Memory B cell (primary cell): Measurements from ENCODE around the gene CCDC32.
"Not testable (repeated sequence)": the region's sequence is repeated elsewhere in the genome, so short reads cannot be mapped to it uniquely, and the experiment has no call there.

Experiments used
- ATAC-seq: fragments of 150-1000 bp; cut with Tn5 transposase; 2 replicates; pipeline ENCODE4 v1.10.0; 2021; ENCODE audit warnings: low read depth, mild to moderate bottlenecking, moderate library complexity
- DNase-seq, 2 donors: peaks; one replicate each; pipeline ENCODE4 v3.0.0; 2022; ENCODE audit warnings: low spot score in 2 of 2
- H3K27ac Mint-ChIP-seq: one replicate; pipeline ENCODE4 v1.8.0; 2022; ENCODE audit warnings: mild to moderate bottlenecking, moderate library complexity, mixed read lengths
- H3K27me3 Mint-ChIP-seq: one replicate; pipeline ENCODE4 v1.8.0; 2022; ENCODE audit warnings: mixed read lengths
- H3K36me3 Mint-ChIP-seq: one replicate; pipeline ENCODE4 v1.8.0; 2022; ENCODE audit warnings: mild to moderate bottlenecking, mixed read lengths
- H3K4me1 Mint-ChIP-seq: one replicate; pipeline ENCODE4 v1.8.0; 2022; ENCODE audit warnings: mixed read lengths
- H3K4me3 Mint-ChIP-seq: one replicate; pipeline ENCODE4 v1.8.0; 2022; ENCODE audit warnings: mild to moderate bottlenecking, moderate library complexity, mixed read lengths
- H3K9me3 Mint-ChIP-seq: one replicate; pipeline ENCODE4 v1.8.0; 2022; ENCODE audit warnings: mixed read lengths

The CCDC32 gene

DNA sequence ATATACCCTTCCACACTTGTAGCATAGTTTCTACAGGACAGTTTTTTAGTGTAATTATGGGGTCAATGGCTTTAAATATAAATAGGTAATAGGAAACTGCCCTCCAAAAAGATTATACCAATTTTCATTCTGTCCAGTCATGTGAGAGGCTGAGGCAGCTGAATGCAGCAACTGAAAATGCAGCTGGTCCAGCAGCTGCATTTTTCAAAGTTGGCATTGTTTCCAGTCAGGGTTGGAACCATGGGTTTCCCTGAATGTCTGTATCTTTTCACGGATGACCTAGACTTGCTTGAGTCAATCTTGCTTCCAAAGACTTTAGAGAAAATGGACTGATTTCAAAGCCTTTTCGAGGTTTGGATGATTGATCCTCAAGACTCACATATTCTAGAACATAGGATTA is 19.3 kb upstream of the CCDC32 start:
- Mint-ChIP-seq H3K27me3 (peaks cover 2% of the 10 kb centered on the region), H3K4me3 (no peak overlapping the region), H3K27ac (no peak overlapping the region), H3K4me1 (no peaks in the 10 kb centered on the region), H3K9me3 (no peaks in the 10 kb centered on the region), H3K36me3 (no peaks in the 10 kb centered on the region)
- DNase-seq: no peak
- ATAC-seq: no peak

DNA sequence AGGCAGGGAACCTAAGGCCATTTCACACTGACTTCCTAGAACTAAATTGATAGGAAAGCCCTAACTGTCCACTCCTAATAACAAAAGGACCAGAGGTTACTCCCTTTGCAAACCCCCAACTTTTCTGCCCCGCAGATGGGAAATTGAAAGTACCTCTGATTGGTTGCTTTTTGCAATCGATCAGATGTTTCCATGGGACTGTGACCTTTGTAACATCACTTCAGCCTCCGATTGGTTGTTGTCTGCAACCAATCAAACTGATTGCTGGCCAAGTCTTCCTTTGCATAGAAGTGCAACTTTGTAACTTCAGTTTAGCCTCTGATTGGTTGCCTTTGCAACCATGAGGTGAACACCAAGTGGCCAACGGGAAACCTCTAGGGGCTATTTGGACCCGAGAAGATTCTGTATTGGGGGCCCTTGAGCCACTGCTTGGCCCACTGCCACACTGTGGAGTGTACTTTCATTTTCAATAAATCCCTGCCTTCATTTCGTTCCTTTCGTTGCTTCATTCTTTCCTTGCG is 17.9 kb upstream of the CCDC32 start:
- Mint-ChIP-seq H3K27me3 (peaks cover 2% of the 10 kb centered on the region), H3K36me3 (no peaks in the 10 kb centered on the region), H3K9me3 (no peaks in the 10 kb centered on the region), H3K4me1 (no peaks in the 10 kb centered on the region), H3K27ac (no peak overlapping the region), H3K4me3 (no peak overlapping the region)
- no peak for ATAC-seq
- DNase-seq: no peak

DNA sequence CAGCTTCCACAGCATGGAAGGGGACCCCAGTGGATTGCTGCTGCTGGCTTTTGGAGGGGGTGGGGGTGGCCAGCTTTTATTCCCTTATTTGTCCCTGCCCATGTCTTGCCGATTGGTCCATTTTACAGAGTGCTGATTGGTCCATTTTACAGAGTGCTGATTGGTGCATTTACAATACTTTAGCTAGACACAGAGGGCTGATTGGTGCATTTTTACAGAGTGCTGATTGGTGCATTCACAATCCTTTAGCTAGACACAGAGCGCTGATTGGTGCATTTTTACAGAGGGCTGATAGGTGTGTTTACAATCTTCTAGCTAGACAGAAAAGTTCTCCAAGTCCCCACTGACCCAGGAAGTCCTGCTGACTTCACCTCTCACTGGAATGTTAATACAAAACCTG is 17.0 kb upstream of the CCDC32 start:
- not testable (repeated sequence) for H3K27me3 Mint-ChIP-seq, ATAC-seq, H3K9me3 Mint-ChIP-seq, H3K27ac Mint-ChIP-seq, H3K4me1 Mint-ChIP-seq, H3K36me3 Mint-ChIP-seq, DNase-seq, H3K4me3 Mint-ChIP-seq

DNA sequence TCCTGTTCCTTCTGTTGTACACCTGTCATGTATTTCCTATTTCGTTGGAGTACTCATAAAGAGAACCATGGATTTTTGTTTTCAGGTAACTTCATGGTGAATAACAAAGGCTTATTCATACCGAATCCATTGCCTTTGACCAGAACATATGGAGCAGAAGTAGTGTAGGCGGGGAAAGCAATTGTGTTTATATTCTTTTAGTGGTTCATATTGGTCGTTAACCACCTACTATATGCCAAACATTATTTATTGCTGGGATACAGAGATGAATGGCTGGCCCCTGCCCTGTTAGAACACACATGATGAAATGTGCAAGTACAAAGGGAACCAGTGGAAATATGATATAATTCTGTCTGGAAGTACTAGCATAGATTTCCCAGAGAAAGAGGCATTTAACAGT is 14.1 kb upstream of the CCDC32 start:
- ATAC-seq (no peak), DNase-seq (no peak)
- peaks cover 7% of the 10 kb centered on the region for H3K36me3 Mint-ChIP-seq
- H3K4me1 Mint-ChIP-seq: peaks cover 3% of the 10 kb centered on the region
- no peaks in the 10 kb centered on the region for H3K9me3 Mint-ChIP-seq
- H3K4me3 Mint-ChIP-seq: no peak overlapping the region
- H3K27ac Mint-ChIP-seq: no peak overlapping the region
- H3K27me3 Mint-ChIP-seq: no peaks in the 10 kb centered on the region

DNA sequence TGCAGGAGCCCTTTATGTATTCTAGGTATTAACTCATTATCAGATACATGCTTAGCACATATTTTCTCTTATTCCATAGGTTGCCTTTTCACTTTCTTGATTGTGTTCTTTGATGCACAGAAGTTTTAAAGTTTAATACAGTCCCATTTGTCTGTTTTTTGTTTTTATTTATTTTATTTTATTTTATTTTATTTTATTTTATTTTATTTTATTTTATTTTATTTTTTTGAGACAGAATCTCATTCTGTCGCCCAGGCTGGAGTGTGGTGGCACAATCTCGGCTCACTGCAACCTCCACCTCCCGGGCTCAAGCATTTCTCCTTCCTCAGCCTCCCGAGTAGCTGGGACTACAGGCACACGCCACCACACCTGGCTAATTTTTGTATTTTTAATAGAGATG is 12.1 kb upstream of the CCDC32 start:
- not testable (repeated sequence) for H3K9me3 Mint-ChIP-seq, DNase-seq, H3K27ac Mint-ChIP-seq, ATAC-seq, H3K4me3 Mint-ChIP-seq, H3K4me1 Mint-ChIP-seq, H3K27me3 Mint-ChIP-seq
- peaks cover 10% of the 10 kb centered on the region for H3K36me3 Mint-ChIP-seq

DNA sequence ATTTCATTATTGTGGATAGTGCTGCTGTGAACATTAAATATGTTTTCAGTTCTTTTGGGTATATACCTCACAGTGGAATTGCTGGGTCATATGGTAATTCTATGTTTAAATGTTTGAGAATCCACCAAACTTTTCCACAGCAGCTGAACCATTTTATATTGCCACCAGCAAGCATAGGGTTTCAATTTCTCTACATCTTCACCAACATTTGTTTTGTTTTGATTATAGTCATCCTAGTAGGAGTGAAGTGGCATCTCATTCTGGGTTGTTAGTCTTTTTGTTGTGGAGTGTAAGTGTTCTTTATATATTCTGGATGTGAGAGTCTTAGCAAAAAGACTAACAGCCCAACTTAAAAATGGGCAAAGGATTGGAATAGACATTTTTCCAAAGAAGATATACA is 10.3 kb upstream of the CCDC32 start:
- no peak for DNase-seq
- Mint-ChIP-seq H3K4me3 (no peak overlapping the region), H3K4me1 (peaks cover 11% of the 10 kb centered on the region), H3K36me3 (peaks cover 10% of the 10 kb centered on the region), H3K27me3 (no peaks in the 10 kb centered on the region), H3K9me3 (no peaks in the 10 kb centered on the region), H3K27ac (peak overlapping the region; percentile 48)
- no peak for ATAC-seq

DNA sequence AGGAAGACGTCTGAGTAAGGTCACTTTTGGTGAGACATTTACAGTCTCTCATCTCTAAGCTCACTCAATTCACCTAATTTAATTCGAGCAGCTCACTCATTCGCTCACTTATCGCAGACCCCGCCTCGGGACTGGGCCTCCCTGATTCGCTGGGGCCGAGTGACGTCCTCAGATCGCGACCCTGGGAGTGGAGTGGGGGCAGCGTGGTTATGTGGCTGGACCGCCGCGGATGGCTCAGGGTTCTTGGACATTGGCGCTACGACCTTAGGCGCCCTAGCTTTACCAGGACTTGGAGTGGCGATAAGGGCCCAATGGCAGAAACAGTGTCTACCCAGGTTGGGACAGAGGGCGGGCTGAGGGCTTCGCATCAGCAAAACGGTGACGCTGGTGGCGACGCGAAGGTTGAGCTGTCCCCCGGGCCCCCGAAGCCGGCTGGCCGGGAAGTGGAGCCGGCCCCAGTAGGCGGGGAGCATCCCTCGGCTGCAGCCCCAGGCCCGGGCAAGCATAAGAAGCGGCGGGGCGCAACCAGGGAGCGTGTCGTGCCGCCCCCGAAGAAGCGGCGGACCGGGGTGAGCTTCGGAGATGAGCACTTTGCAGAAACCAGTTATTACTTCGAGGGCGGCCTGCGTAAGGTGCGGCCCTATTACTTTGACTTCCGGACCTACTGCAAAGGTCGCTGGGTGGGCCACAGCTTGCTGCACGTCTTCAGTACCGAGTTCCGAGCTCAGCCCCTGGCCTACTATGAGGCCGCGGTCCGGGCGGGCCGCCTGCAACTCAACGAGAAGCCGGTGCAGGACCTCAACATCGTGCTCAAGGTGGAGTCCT is 4.5 kb upstream of the CCDC32 start, which contains the start of gene RPUSD2:
TSS of gene RPUSD2 (plus strand) at position 171 of the 825 bp plus-strand sequence. CDS start at position 210, 39 bp downstream.
- H3K9me3 Mint-ChIP-seq: no peaks in the 10 kb centered on the region
- ATAC-seq: peak; percentile 66
- peak; percentile 79 to 90 for DNase-seq
- H3K36me3 Mint-ChIP-seq: peaks cover 3% of the 10 kb centered on the region
- H3K4me1 Mint-ChIP-seq: peaks cover 19% of the 10 kb centered on the region
- H3K4me3 Mint-ChIP-seq: peak within 1 kb of the TSS; percentile 99
- peak within 1 kb of the TSS; percentile 96 for H3K27ac Mint-ChIP-seq
- no peaks in the 10 kb centered on the region for H3K27me3 Mint-ChIP-seq

DNA sequence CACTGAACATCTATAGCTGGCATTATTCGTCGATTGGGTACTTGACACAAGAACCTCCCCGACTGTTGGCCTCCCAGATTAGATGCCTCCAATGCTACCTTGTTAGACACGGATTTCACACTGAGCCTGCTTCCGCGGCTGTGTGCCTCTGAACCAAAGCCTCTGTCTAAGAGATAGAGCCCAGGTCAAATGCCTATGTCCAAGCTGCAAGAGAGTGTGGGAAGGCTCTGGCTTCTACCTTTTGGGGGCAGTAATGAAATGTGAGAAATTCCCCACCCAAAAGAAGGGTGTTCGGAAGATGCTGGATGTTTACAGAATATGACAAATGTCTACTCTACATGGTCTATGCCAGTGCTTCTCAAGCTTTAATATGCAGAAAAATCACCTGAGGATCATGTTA is 2.3 kb upstream of the CCDC32 start:
- no peak for DNase-seq
- no peak for ATAC-seq
- H3K27ac Mint-ChIP-seq: no peak overlapping the region
- H3K9me3 Mint-ChIP-seq: no peaks in the 10 kb centered on the region
- peaks cover 27% of the 10 kb centered on the region for H3K4me1 Mint-ChIP-seq
- no peaks in the 10 kb centered on the region for H3K27me3 Mint-ChIP-seq
- H3K4me3 Mint-ChIP-seq: no peak overlapping the region
- peaks cover 1% of the 10 kb centered on the region for H3K36me3 Mint-ChIP-seq

DNA sequence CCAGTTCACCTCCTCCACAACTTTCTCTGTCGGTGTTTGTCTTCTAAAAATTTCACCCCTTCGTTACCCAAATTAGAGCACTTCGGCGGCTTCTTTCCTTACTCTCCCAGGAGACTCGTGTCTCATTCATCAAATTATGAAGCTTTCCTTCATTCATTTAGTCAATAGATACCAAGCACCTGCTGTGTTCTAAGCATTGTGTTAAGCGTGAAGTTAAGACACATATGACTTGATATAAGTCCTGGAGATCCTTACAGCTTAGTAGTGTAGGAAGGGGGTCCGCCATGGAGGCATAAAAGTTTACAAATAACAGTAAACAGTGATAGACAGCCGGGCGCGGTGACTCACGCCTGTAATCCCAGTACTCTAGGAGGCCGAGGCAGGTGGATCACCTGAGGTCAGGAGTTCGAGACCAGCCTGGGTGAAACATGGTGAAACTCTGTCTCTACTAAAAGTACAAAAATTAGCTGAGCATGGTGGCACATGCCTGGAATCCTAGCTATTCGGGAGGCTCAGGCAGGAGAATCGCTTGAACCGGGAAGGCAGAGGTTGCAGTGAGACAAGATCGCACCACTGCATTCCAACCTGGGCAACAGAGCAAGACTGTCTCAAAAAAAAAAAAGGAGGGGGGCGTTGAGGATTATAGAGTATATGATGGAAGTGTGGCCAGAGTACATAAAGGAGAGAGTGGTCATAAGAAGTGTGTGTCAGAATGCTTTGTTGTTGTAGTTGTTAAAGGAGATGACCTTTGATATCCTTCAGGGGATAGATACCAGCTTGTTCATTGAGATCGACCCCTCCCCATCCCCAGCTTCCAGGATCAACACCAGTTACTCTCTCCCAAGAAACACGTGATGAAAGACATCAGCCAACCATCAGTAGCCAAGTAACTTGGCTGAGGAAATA is 744 bp upstream of the CCDC32 start:
- H3K27me3 Mint-ChIP-seq: no peaks in the 10 kb centered on the region
- H3K4me3 Mint-ChIP-seq: peak overlapping the region; percentile 95
- H3K27ac Mint-ChIP-seq: peak overlapping the region; percentile 93
- ATAC-seq (no peak), DNase-seq (no peak)
- H3K4me1 Mint-ChIP-seq: peaks cover 27% of the 10 kb centered on the region
- H3K36me3 Mint-ChIP-seq: peaks cover 12% of the 10 kb centered on the region
- H3K9me3 Mint-ChIP-seq: no peaks in the 10 kb centered on the region

DNA sequence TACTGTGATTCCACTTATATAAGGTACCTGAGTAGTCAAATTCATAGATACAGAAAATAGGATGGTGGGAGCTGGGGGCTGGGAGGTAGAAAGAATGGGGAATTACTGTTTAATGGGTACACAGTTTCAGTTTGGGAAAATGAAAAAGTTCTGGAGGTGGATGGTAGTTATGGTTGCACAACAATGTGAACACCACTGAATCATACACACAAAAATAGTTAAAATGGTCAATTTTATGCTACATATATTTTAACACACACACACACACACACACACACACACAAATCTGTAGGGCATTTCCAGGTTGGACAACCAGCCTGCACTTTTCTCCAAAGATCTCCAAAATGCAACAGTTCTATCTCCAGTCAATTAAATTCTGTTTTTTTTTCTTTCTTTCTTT is 1.4 kb downstream of the CCDC32 start:
- no peak for DNase-seq
- Mint-ChIP-seq H3K9me3 (no peaks in the 10 kb centered on the region), H3K27me3 (no peaks in the 10 kb centered on the region), H3K4me1 (peaks cover 33% of the 10 kb centered on the region), H3K36me3 (peaks cover 20% of the 10 kb centered on the region), H3K27ac (no peak overlapping the region), H3K4me3 (peak overlapping the region; percentile 95)
- ATAC-seq: no peak

DNA sequence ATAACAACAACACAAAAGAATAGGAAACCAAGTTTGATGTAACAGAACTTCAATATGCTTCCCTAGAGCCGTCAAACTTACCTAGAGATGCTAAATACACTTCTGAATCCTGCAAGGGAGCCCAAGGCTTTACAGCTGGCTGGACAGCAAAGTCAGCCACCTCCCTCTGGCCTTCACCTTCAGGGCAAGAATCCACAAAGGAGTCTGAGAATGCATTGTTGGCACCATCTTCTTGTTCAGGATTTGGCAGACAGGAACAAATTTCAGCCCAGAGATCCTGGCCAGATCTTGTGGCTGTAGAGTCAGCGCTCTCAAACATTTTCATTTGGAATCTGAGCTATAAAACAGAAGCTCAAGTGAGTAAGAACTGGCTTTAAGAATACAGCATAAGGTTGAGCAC is 2.2 kb downstream of the CCDC32 start:
- no peak overlapping the region for H3K27ac Mint-ChIP-seq
- H3K4me1 Mint-ChIP-seq: peaks cover 38% of the 10 kb centered on the region
- H3K27me3 Mint-ChIP-seq: no peaks in the 10 kb centered on the region
- H3K9me3 Mint-ChIP-seq: no peaks in the 10 kb centered on the region
- H3K36me3 Mint-ChIP-seq: peaks cover 20% of the 10 kb centered on the region
- DNase-seq (no peak), ATAC-seq (no peak)
- peak overlapping the region; percentile 27 for H3K4me3 Mint-ChIP-seq

DNA sequence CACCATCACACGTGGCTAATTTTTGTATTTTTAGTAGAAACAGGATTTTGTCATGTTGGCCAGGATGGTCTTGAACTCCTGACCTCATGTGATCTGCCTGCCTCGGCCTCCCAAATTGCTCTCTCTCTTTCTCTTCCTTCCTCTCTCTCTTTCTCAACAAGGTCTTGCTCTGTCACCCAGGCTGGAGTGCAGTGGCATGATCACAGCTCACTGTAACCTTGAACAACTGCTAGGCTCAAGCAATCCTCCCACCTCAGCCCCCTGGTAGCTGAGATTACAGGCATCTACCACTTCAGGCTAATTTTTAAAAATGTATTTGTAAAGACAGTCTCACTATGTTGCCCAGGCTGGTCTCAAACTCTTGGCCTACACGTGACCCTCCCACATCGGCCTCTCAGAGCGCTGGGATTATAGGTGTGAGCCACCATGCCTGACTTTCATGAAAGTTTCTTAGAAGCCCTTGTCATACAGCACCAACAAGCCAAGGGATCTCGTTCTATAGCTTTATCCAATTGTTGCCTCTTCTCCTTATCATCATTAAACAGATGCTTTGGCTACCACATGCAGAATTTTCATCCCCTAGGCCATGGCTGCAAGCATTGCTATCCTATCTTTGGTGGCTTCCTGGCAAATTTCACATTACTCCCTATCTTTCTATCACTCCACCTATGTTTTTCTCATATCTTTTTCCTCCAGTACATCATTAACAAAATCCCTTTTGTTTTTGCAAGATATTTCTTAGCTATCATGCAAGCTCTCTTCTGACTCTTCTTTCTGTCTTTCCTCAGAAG is 5.7 kb downstream of the CCDC32 start:
- no peak for DNase-seq
- H3K9me3 Mint-ChIP-seq: no peaks in the 10 kb centered on the region
- H3K4me3 Mint-ChIP-seq: peak overlapping the region; percentile 70
- H3K36me3 Mint-ChIP-seq: peaks cover 30% of the 10 kb centered on the region
- no peaks in the 10 kb centered on the region for H3K27me3 Mint-ChIP-seq
- peak overlapping the region; percentile 95 for H3K27ac Mint-ChIP-seq
- peaks cover 55% of the 10 kb centered on the region for H3K4me1 Mint-ChIP-seq
- ATAC-seq: no peak

DNA sequence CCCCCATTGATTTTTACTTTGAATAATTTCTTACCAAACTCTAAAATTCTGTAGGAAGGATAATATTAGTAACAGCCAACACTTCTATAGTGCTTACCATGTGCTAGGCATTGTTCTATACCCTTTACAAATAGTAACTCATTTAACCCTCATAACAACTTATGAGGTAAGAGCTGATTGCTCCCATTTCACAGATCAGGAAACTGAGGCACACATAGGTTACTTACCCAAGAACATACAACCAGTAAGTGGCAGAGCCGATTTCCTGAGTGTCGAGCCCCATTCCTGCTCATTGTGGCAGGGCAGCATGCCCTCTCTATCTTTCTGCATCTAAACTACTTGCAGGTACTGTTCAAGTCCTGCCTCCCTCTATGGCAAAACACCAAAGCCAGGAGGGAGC is 9.0 kb downstream of the CCDC32 start:
- DNase-seq (no peak), ATAC-seq (no peak)
- H3K4me1 Mint-ChIP-seq: peaks cover 65% of the 10 kb centered on the region
- no peaks in the 10 kb centered on the region for H3K9me3 Mint-ChIP-seq
- no peak overlapping the region for H3K4me3 Mint-ChIP-seq
- peak overlapping the region; percentile 96 for H3K27ac Mint-ChIP-seq
- no peaks in the 10 kb centered on the region for H3K27me3 Mint-ChIP-seq
- peaks cover 26% of the 10 kb centered on the region for H3K36me3 Mint-ChIP-seq
